Liver (tissue), 3 donors: Measurements from ENCODE around the gene PMIS2.

Experiments used
- FOXA1 ChIP-seq: IDR thresholded peaks from 2 replicates; pipeline ENCODE4 v1.6.1; 2016; ENCODE audit warnings: antibody characterized with exemption
- GABPA ChIP-seq, 2 donors: IDR thresholded peaks in 1 of 2; conservative IDR thresholded peaks in 1 of 2; 2 replicates each; pipeline ENCODE4 v1.6.1; 2016; ENCODE audit warnings: antibody characterized with exemption in 2 of 2, mild to moderate bottlenecking in 1 of 2, moderate library complexity in 1 of 2
- NR2F2 ChIP-seq: IDR thresholded peaks from 2 replicates; pipeline ENCODE4 v1.6.1; 2016; ENCODE audit warnings: antibody characterized with exemption
- SP1 ChIP-seq: IDR thresholded peaks from 2 replicates; pipeline ENCODE4 v1.6.1; 2018; ENCODE audit warnings: antibody characterized with exemption, mild to moderate bottlenecking
- TAF1 ChIP-seq: conservative IDR thresholded peaks from 2 replicates; pipeline ENCODE4 v1.6.1; 2016; ENCODE audit warnings: antibody characterized with exemption, mild to moderate bottlenecking
- TF ChIP-seq, protein P1 (sequence below): fragments of 150-350 bp; IDR thresholded peaks from 2 replicates; pipeline ENCODE4 v1.5.1; 2017; ENCODE audit warnings: improper control_type of control experiment, low read depth, low read length; ENCODE audit not compliant: missing input control
- TF ChIP-seq, protein P2 (sequence below): IDR thresholded peaks from 2 replicates; pipeline ENCODE4 v1.6.1; 2016; ENCODE audit warnings: antibody characterized with exemption
- TF ChIP-seq, protein P3 (sequence below): IDR thresholded peaks from 2 replicates; pipeline ENCODE4 v1.6.1; 2016; ENCODE audit warnings: antibody characterized with exemption, mild to moderate bottlenecking
- TF ChIP-seq, protein P4 (sequence below): IDR thresholded peaks from 2 replicates; pipeline ENCODE4 v1.6.1; 2016; ENCODE audit warnings: antibody characterized with exemption
- donor health status: healthy.
- donor health status: healthy.

DNA sequence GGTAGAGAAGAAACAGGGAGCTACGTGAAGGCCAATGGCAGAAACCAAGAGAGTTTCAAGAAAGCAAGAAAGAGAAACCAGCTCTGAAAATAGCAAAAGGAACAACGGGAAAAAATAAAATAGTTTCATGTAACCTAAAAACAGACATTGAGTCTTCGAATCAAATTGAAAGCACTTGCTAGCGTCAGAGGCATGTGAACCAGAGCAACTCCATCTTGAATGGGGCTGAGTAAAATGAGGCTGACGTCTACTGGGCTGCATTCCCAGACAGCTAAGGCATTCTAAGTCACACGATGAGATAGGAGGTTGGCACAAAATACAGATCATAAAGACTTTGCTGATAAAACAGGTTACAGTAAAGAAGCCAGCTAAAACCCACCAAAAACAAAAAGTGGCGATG, 7.3 kb upstream of the PMIS2 start:
- TF ChIP-seq, protein P1, sequence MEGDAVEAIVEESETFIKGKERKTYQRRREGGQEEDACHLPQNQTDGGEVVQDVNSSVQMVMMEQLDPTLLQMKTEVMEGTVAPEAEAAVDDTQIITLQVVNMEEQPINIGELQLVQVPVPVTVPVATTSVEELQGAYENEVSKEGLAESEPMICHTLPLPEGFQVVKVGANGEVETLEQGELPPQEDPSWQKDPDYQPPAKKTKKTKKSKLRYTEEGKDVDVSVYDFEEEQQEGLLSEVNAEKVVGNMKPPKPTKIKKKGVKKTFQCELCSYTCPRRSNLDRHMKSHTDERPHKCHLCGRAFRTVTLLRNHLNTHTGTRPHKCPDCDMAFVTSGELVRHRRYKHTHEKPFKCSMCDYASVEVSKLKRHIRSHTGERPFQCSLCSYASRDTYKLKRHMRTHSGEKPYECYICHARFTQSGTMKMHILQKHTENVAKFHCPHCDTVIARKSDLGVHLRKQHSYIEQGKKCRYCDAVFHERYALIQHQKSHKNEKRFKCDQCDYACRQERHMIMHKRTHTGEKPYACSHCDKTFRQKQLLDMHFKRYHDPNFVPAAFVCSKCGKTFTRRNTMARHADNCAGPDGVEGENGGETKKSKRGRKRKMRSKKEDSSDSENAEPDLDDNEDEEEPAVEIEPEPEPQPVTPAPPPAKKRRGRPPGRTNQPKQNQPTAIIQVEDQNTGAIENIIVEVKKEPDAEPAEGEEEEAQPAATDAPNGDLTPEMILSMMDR = no peak
- no peak for TF ChIP-seq FOXA1
- TF ChIP-seq, protein P2, sequence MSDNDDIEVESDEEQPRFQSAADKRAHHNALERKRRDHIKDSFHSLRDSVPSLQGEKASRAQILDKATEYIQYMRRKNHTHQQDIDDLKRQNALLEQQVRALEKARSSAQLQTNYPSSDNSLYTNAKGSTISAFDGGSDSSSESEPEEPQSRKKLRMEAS = no peak
- no peak for TF ChIP-seq SP1
- TF ChIP-seq TAF1 = no peak
- no peak for TF ChIP-seq GABPA (IDR thresholded peaks at IDR 0.05 in 1 of 2, conservative IDR thresholded peaks at IDR 0.05 in 1 of 2)
- TF ChIP-seq, protein P3, sequence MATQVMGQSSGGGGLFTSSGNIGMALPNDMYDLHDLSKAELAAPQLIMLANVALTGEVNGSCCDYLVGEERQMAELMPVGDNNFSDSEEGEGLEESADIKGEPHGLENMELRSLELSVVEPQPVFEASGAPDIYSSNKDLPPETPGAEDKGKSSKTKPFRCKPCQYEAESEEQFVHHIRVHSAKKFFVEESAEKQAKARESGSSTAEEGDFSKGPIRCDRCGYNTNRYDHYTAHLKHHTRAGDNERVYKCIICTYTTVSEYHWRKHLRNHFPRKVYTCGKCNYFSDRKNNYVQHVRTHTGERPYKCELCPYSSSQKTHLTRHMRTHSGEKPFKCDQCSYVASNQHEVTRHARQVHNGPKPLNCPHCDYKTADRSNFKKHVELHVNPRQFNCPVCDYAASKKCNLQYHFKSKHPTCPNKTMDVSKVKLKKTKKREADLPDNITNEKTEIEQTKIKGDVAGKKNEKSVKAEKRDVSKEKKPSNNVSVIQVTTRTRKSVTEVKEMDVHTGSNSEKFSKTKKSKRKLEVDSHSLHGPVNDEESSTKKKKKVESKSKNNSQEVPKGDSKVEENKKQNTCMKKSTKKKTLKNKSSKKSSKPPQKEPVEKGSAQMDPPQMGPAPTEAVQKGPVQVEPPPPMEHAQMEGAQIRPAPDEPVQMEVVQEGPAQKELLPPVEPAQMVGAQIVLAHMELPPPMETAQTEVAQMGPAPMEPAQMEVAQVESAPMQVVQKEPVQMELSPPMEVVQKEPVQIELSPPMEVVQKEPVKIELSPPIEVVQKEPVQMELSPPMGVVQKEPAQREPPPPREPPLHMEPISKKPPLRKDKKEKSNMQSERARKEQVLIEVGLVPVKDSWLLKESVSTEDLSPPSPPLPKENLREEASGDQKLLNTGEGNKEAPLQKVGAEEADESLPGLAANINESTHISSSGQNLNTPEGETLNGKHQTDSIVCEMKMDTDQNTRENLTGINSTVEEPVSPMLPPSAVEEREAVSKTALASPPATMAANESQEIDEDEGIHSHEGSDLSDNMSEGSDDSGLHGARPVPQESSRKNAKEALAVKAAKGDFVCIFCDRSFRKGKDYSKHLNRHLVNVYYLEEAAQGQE = no peak
- TF ChIP-seq, protein P4, sequence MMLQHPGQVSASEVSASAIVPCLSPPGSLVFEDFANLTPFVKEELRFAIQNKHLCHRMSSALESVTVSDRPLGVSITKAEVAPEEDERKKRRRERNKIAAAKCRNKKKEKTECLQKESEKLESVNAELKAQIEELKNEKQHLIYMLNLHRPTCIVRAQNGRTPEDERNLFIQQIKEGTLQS = no peak
- no peak for TF ChIP-seq NR2F2
